ENCODE measurements around the gene SHANK1.
"Not testable (repeated sequence)": the region's sequence is repeated elsewhere in the genome, so short reads cannot be mapped to it uniquely, and the experiment has no call there.

The SHANK1 gene

GRCh38 chr19:50629194-50629593 lies 90.4 kb downstream of the SHANK1 start:
- no peak for DNase-seq

GRCh38 chr19:50628551-50628950 lies 91.1 kb downstream of the SHANK1 start:
- DNase-seq = no peak

- DNase-seq = no peak
Measured at GRCh38 chr19:50628146-50628545, 91.5 kb downstream of the SHANK1 start.

- no peak for DNase-seq
Measured at GRCh38 chr19:50626795-50627194, 92.8 kb downstream of the SHANK1 start.

GRCh38 chr19:50626011-50626410 lies 93.6 kb downstream of the SHANK1 start:
- no peak for DNase-seq

GRCh38 chr19:50624949-50625600 lies 94.5 kb downstream of the SHANK1 start:
- DNase-seq = no peak

GRCh38 chr19:50620394-50620906 lies 99.2 kb downstream of the SHANK1 start:
- not testable (repeated sequence) for DNase-seq

GRCh38 chr19:50619184-50619583 lies 100.4 kb downstream of the SHANK1 start:
- DNase-seq = not testable (repeated sequence)

GRCh38 chr19:50618379-50618778 lies 101.2 kb downstream of the SHANK1 start:
- not testable (repeated sequence) for DNase-seq

GRCh38 chr19:50612504-50613404 lies 106.8 kb downstream of the SHANK1 start:
- not testable (repeated sequence) for DNase-seq

All from NCI-H187 (cell line).